Right renal cortex interstitium (tissue), 3 donors: ENCODE results near the gene FASTK. TPM values are rescaled to one million over a fixed set of nuclear protein-coding genes. Genes with fewer than 3 reads are reported as not detected.

Experiments used
- DNase-seq, 3 donors: peaks; one replicate each; pipeline ENCODE4 v3.0.0-alpha.2; 2013; ENCODE audit warnings: low read depth in 3 of 3, low spot score in 2 of 3
- polyA plus RNA-seq, 3 donors: library from polyadenylated mRNA; unstranded; fragments of 120-200 nt; gene quantifications; one replicate each; pipeline ENCODE4 v1.2.1, GENCODE V29; 2013; ENCODE audit not compliant: insufficient read length in 3 of 3

Gene FASTK
- polyA plus RNA-seq = 10 to 100 TPM; 44.2 to 50.8 (median 44.9) TPM

- DNase-seq = peak in 1 of 3 donors; percentile 88
Measured at GRCh38 chr7:151080522-151081169, at the start of gene FASTK. TSS of gene FASTK (minus strand) at chr7:151080809. CDS start at chr7:151080766, 43 bp downstream.

- no peak for DNase-seq
Measured at GRCh38 chr7:151129960-151130591, 49.5 kb upstream of the FASTK start.

GRCh38 chr7:151129117-151129959, 48.7 kb upstream of the FASTK start:
- DNase-seq = no peak

- no peak for DNase-seq
Measured at GRCh38 chr7:151128716-151129115, 48.1 kb upstream of the FASTK start.

- no peak for DNase-seq
Measured at GRCh38 chr7:151128144-151128543, 47.5 kb upstream of the FASTK start.

GRCh38 chr7:151126491-151127137, 46.0 kb upstream of the FASTK start:
- no peak for DNase-seq

- DNase-seq = no peak
Measured at GRCh38 chr7:151125846-151126481, 45.4 kb upstream of the FASTK start.

- no peak for DNase-seq
Measured at GRCh38 chr7:151125470-151125845, 44.8 kb upstream of the FASTK start.

- DNase-seq = no peak
Measured at GRCh38 chr7:151124899-151125399, 44.3 kb upstream of the FASTK start.

- DNase-seq = no peak
Measured at GRCh38 chr7:151124481-151124880, 43.9 kb upstream of the FASTK start.

GRCh38 chr7:151123822-151124464, 43.3 kb upstream of the FASTK start:
- DNase-seq = peak in 2 of 3 donors; percentile 61 to 76

GRCh38 chr7:151123158-151123821, 42.7 kb upstream of the FASTK start:
- DNase-seq = no peak

- DNase-seq = no peak
Measured at GRCh38 chr7:151122796-151123157, 42.2 kb upstream of the FASTK start.

- no peak for DNase-seq
Measured at GRCh38 chr7:151122276-151122675, 41.7 kb upstream of the FASTK start.

GRCh38 chr7:151121380-151122170, 41.0 kb upstream of the FASTK start:
- DNase-seq = no peak

- DNase-seq = no peak
Measured at GRCh38 chr7:151120896-151121295, 40.3 kb upstream of the FASTK start.

- no peak for DNase-seq
Measured at GRCh38 chr7:151119902-151120301, 39.3 kb upstream of the FASTK start.

- DNase-seq = no peak
Measured at GRCh38 chr7:151119055-151119415, 38.4 kb upstream of the FASTK start.
